DMS53 treated with DMSO at 0.1 percent for 48 hours (cell line): Measurements from ENCODE around the gene APOF.
"Not testable (repeated sequence)": the region's sequence is repeated elsewhere in the genome, so short reads cannot be mapped to it uniquely, and the experiment has no call there.

ENCODE experiments used
- DNase-seq: peaks from one replicate; lab custom pipeline; 2025; ENCODE audit not compliant: unreplicated experiment; lab: John Stamatoyannopoulos, UW

The APOF gene

DNA sequence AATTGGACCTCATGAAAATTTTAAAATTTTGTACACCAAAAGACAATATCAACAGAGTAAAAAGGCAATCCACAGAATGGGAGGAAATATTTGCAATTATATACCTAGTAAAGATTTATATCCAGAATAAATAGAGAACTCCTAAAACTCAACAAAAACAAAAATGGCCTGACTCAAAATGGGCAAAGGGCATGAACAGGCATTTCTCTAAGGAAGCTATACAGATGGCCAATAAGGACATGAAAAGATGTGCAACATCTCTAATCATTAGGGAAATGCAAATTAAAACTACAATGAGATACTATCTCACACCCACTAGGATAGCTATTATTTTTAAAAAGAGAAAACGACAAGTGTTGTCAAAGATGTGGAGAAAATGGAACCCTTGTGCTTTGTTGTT, 10.9 kb upstream of the APOF start:
- no peak for DNase-seq

- DNase-seq = no peak
These were observed 4.3 kb upstream of the APOF start for GRCh38 chr12:56366948-56367347.

DNA sequence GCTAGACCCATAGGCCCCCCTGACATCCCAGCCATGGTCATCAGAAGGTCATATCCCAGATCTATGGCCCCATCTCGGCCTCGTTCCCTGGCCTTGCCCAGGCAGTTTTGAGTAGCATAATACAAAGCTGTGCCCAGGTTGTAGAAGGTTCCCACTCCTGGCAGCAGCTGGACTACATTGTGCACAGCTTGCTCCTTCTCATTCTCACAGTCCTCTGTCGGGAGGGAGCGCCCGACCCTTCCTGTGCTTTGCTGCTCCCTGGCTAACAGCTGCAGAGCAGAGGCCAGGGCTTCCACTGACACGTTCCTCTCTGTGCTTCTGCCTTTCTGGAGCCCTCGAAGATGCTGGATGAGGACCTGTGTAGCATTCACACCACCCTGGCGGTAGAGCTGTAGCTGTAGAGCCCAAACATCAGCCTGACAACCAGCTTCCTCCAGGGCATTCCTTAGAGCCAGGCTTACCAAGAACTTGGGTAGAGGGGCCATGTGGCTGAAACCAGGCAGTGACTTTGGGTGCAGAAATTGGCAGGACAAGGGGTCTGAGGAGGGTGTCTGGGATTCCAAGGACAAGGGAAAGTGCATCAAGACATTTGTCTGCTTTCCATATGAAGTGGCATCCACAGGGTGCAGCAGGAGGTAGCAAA, 1.0 kb downstream of the APOF start:
- DNase-seq = no peak

- peak; percentile 98 for DNase-seq
These were observed 2.5 kb downstream of the APOF start, which contains the start of gene STAT2 for GRCh38 chr12:56359851-56360767. STAT2 (minus strand) TSS chr12:56360107; CDS start chr12:56356571, 3,536 bp downstream.

GRCh38 chr12:56358836-56359532, 3.7 kb downstream of the APOF start:
- no peak for DNase-seq

- no peak for DNase-seq
These were observed 11.3 kb downstream of the APOF start for GRCh38 chr12:56351325-56351724.

- no peak for DNase-seq
These were observed 12.0 kb downstream of the APOF start for GRCh38 chr12:56350662-56351061.

DNA sequence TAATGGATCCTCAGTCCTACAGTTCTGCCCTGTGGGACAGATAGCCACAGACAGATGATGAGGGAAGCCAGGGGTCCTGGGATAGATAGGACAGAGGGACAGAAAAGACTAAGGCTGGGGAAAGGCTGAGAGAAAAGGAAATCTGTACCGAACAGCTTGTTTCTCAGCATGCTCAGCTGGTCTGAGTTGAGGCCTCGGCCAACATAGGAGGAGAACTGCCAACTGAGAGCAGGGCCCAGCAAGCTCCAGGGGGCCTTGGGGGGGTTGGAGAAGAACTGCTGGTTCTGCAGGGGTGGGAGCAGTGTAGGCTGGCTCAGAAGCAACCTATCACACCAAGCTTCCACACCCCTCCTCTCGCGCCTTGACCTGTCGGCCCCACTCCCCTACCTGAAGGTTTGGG, 13.9 kb downstream of the APOF start:
- no peak for DNase-seq

DNA sequence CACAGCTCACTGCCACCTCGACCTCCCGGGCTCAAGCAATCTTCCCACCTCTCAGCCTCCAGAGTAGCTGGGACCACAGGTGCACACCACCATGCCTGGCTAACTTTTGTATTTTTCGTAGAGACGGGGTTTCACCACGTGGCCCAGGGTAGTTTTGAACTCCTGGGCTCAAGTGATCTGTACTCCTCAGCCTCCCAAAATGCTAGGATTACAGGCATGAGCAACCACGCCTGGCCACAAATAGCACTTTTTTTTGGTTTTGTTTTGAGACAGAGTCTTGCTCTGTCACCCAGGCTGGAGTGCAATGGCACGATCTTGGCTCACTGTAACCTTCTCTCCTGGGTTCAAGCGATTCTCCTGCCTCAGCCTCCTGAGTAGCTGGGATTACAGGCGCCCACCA, 15.4 kb downstream of the APOF start:
- DNase-seq = not testable (repeated sequence)

DNA sequence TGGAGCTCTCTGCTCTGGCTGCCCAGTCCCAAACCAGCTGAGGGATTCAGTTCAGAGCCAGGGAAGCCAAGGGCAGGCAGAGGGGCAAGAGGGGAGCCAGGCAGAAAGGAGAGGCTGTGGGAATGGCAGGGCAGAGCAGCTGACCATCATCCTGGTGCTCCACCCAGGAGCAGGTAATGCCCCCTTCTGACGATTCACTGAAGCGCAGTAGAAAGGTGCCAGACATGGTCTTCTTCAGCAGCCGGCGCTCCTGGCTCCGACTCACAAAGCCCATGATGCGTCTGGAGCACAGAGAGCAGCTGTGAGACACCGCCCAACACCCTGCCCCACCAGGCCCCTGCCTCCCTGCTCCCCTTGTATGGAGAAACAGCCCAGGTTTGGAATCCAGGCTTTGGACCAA, 16.0 kb downstream of the APOF start:
- no peak for DNase-seq

DNA sequence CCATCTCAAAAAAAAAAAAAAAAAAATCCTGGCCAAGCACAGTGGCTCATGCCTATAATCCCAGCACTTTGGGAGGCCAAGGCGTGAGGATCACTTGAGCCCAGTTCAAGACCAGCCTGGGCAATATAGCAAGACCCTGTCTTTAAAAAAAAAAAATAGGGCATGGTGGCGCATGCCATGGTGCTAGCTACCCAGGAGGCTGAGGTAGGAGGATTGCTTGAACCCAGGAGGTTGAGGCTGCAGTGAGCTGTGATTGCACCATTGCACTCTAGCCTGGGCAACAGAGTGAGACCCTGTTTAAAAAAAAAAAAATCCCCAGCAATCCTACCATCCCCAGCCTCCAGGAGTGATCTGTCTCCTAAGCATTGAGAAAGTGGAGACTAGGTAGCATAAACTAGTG, 20.4 kb downstream of the APOF start:
- not testable (repeated sequence) for DNase-seq

- DNase-seq = no peak
These were observed 21.0 kb downstream of the APOF start for GRCh38 chr12:56341616-56342015.

DNA sequence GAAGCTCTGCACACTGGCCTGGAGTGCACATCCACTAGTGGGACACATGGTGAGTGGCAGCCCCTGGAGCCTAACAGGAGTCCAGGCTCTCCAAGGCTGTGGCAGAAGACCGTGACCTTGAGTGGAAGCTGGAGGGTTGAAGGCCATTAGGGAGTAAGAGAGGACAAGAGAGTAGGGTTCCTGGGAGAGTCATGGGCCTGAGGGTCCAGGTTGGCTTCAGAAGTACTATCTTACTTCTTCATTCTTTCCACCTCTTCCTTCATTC, 23.6 kb downstream of the APOF start:
- no peak for DNase-seq

DNA sequence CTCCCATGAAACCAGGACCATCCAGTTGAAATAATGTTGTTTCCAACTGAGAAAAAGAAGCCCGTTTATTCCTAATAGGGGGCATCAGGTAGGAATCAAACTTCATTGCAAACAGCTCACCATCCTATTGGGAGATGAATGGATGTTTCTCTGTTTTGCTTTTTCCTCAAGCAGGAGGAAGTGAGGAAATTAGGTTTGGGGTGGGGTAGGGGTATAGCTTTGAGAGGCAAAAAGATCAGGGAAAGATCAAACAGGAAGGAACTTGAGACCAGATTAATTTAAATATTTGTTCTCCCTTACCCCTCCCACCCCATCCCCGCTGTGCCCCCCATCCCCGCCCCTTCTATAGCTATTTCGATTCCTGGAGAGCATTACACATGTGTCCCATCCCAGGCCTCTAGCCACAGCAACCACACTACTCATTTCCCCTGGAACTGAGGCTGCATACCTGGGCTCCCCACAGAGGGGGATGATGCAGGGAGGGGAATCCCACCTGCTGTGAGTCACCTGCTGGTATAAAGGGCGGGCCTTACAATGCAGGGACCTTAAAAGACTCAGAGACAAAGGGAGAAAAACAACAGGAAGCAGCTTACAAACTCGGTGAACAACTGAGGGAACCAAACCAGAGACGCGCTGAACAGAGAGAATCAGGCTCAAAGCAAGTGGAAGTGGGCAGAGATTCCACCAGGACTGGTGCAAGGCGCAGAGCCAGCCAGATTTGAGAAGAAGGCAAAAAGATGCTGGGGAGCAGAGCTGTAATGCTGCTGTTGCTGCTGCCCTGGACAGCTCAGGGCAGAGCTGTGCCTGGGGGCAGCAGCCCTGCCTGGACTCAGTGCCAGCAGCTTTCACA, 24.1 kb downstream of the APOF start, which contains the start of gene IL23A:
Gene IL23A (plus strand): TSS at position 577 of the 850 bp plus-strand sequence. CDS start 161 bp downstream, at position 738.
- no peak for DNase-seq

DNA sequence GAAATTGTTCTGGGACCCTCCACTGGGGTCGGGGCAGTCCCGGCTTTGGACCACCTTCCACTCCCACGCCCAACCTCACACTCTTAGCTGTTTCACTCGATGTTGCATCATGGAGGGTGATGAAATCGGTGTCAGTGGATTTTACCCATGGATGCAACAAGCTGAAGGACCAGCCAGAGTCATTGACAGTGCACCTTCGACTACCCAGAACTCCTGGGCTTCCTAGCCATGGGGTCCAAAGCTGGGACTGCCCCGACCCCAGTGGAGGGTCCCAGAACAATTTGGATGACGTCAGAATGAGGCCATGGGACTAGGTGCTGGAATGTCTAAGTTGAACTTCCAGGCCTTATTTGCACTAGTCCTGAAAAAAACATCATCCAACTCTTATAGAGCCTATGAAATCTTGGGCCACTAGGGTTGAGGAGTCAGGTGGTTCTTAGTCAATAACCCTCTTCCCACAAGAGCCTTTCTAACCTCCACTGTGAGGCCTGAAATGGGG, 24.9 kb downstream of the APOF start:
- no peak for DNase-seq

DNA sequence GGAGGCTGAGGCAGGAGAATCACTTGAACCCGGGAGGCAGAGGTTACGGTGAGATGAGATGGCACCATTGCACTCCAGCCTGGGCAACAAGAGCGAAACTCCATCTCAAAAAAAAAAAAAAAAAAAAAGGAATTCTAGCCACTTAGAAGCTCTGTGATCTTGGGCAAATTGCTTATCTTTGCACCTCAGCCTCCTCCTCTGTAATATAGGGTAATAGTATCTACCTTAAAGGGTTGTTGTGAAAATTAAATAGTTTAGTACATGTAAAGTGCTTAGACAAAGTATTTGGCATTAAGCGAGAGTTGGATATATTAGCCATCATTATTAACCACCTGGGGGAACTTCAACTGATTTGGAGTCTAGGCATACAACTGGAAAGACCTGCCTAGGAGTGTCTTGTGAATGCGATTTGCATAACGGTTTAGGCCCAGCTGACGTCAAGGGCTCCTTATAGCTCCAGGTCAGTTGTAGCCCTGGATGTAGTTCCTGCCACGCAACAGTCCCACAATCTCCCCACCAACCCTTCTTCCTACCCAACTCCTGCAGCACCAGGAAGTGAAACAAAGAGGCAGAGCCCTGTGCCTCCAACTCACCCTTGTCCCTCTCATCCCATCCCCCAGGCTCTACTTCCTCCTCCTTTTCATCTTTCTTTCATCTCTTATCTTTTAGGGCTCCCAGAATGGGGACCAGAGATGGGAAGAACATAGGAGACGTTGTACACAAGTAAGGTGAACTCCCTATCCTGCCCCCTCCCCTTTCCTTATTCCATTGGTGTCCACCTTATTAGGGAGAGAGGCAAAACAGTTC, 26.1 kb downstream of the APOF start:
- DNase-seq = no peak

DNA sequence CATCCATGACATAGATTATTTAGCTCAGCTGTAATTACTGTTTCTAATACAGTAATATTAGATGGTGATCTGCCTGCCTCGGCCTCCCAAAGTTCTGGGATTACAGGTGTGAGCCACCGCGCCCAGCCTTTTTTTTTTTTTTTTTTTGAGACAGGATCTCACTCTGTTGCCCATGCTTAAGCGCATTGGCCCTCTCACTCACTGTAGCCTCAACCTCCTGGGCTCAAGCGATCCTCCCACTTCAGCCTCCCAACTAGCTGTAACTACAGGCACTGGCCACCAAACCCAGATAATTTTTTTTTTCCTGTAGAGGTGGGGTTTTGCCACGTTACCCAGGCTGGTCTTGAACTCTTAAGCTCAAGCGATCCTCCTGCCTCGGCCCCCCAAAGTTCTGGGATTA, 27.1 kb downstream of the APOF start:
- DNase-seq = not testable (repeated sequence)

DNA sequence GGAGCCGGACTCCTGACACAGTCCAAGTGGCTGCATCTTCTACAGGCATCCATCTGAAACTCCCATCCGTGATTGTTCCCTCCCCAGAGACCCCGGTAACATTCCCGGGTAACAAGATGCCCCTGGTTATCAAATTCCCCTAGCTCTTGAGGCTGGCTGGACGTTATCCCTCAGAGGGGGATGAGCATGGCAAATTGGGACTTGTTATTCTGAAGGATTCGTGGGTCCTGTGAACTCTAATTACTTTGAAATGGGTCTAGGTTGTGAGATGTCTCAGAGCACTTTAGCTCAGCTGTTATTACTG, 28.2 kb downstream of the APOF start:
- DNase-seq = no peak

GRCh38 chr12:56333679-56334489, 28.8 kb downstream of the APOF start, which contains the start of gene PAN2:
PAN2 (minus strand) TSS chr12:56334000; CDS start chr12:56333094, 906 bp downstream.
- peak; percentile 95 for DNase-seq
